ENCODE data around the gene RAB11FIP3. TPM values are rescaled to one million over a fixed set of nuclear protein-coding genes. Genes with fewer than 3 reads are reported as not detected.

The RAB11FIP3 gene
- total RNA-seq, 2 experiments from 2014 or later = 29.0 to 51.2 TPM

DNA sequence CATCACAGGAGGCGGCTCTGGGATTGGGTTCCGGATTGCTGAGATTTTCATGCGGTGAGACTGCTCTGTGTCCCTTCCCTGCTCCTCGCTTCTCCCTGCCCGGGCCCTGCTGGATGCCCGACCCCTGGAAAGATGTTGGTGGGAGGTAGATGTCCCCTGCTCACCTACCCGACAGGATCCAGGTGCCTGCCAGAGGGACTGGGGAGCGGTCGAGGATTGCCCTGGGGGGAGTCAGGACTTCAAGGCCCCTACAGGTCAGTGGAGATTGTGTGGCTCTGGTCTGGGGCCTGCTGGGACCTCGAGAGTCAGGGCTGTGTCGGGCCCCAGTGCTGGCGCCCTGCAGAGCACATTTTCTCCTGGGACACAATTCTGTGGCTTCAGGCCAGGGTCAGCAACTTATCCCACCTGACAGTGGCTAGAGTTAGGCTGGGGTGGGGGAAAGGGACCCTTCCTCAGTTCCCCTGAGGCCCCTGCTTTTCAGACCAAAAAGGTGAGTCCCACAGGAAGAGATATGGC lies 20.4 kb upstream of the RAB11FIP3 start:
- Histone ChIP-seq H3K4me1 (ENCODE audit: insufficient read depth, low read length, poor library complexity, severe bottlenecking) (peaks cover 14% of the 10 kb centered on the region), H3K79me2 (ENCODE audit: insufficient read depth, low read depth, low read length) (no peaks in the 10 kb centered on the region; the same call in 1 of the 2 replicates), H3K36me3 (ENCODE audit: insufficient read depth, low read length) (no peaks in the 10 kb centered on the region), H4K20me1 (ENCODE audit: insufficient read depth, low read length) (no peaks in the 10 kb centered on the region), H3K4me2 (ENCODE audit: low read length) (no peak overlapping the region), H3K4me3 (ENCODE audit: low read depth, low read length, poor library complexity, severe bottlenecking) (no peak overlapping the region), H3K27ac (ENCODE audit: low read depth, low read length, poor library complexity, severe bottlenecking) (no peak overlapping the region), H3K9me3 (ENCODE audit: low read length) (no peaks in the 10 kb centered on the region), H3K9me2 (ENCODE audit: insufficient read depth, low read length) (no peaks in the 10 kb centered on the region), H2AFZ (ENCODE audit: low read length) (no peak overlapping the region)
- DNase-seq (ENCODE audit: low spot score) = no peak
- BruUV-seq (replicated peaks) = no TSS peak
- TF ChIP-seq, protein P1, sequence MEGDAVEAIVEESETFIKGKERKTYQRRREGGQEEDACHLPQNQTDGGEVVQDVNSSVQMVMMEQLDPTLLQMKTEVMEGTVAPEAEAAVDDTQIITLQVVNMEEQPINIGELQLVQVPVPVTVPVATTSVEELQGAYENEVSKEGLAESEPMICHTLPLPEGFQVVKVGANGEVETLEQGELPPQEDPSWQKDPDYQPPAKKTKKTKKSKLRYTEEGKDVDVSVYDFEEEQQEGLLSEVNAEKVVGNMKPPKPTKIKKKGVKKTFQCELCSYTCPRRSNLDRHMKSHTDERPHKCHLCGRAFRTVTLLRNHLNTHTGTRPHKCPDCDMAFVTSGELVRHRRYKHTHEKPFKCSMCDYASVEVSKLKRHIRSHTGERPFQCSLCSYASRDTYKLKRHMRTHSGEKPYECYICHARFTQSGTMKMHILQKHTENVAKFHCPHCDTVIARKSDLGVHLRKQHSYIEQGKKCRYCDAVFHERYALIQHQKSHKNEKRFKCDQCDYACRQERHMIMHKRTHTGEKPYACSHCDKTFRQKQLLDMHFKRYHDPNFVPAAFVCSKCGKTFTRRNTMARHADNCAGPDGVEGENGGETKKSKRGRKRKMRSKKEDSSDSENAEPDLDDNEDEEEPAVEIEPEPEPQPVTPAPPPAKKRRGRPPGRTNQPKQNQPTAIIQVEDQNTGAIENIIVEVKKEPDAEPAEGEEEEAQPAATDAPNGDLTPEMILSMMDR (conservative IDR thresholded peaks at IDR 0.05; ENCODE audit: low read length) = no peak
- TF ChIP-seq EZH2phosphoT487 (IDR thresholded peaks at IDR 0.05; ENCODE audit: borderline replicate concordance, low read depth, low read length) = no peak
- CTCF ChIA-PET (ENCODE audit: unreplicated experiment) = no interaction called here
- POLR2A ChIA-PET = no interaction called here
- intact Hi-C loops (cut with micrococcal nuclease; ENCODE audit: unreplicated experiment) = no loop called here

DNA sequence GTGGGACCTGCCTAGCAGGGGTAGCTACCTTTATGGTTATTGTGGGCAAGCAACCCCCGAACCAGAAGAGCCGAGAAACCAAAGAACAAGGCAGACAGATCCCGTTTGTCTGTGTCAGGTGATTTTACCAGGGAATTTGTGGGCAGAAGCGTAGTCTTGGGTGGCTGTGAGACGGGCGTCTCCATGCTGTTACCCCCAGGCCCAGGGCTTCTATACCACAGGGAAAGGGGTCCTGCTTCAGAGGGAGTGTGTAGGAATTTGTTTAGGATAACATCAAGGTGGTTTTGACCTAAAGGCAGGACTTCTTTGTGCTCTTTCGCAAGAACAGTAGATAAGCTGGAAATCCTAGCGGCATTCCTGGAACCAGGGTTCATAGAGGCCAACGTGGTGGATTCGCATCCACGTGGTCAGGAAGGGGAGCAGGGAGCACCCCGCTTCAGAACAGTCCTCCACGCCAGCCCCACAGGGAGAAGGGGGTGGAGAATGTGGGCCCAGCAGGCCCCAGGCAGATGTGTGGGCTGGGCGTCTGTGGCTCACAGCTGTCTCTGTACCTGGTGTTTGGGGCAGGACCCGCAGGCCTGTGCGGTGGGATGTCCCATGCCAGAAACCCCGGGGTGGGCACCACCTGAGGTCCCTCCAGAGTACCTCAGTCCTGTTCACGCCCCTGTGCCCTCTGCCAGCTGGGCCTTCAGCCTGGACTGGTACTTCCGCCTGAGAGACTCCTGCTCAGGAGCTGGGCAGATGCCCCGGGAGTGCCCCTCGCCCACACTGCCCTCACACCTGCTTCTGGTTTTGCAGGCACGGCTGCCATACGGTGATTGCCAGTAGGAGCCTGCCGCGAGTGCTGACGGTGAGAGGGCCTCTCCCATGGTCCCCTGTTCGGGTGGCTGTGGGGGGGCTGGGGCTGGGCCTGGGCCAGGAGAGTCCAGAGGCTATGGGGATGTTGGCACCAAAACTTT lies 19.6 kb upstream of the RAB11FIP3 start:
- POLR2A ChIA-PET = no interaction called here
- Histone ChIP-seq H2AFZ (ENCODE audit: low read length) (no peak overlapping the region), H3K4me3 (ENCODE audit: low read depth, low read length, poor library complexity, severe bottlenecking) (no peak overlapping the region), H3K4me2 (ENCODE audit: low read length) (no peak overlapping the region), H3K4me1 (ENCODE audit: insufficient read depth, low read length, poor library complexity, severe bottlenecking) (peaks cover 6% of the 10 kb centered on the region), H3K9me3 (ENCODE audit: low read length) (no peaks in the 10 kb centered on the region), H3K36me3 (ENCODE audit: insufficient read depth, low read length) (no peaks in the 10 kb centered on the region), H3K9me2 (ENCODE audit: insufficient read depth, low read length) (no peaks in the 10 kb centered on the region), H3K79me2 (ENCODE audit: insufficient read depth, low read depth, low read length) (no peaks in the 10 kb centered on the region), H3K27ac (ENCODE audit: low read depth, low read length, poor library complexity, severe bottlenecking) (no peak overlapping the region), H4K20me1 (ENCODE audit: insufficient read depth, low read length) (no peaks in the 10 kb centered on the region)
- intact Hi-C loops (cut with micrococcal nuclease; ENCODE audit: unreplicated experiment) = no loop called here
- no peak for DNase-seq (ENCODE audit: low spot score)
- CTCF ChIA-PET (ENCODE audit: unreplicated experiment) = no interaction called here
- TF ChIP-seq, protein P1 (conservative IDR thresholded peaks at IDR 0.05; ENCODE audit: low read length) = no peak
- TF ChIP-seq EZH2phosphoT487 (IDR thresholded peaks at IDR 0.05; ENCODE audit: borderline replicate concordance, low read depth, low read length) = no peak
- no TSS peak for BruUV-seq (replicated peaks)

DNA sequence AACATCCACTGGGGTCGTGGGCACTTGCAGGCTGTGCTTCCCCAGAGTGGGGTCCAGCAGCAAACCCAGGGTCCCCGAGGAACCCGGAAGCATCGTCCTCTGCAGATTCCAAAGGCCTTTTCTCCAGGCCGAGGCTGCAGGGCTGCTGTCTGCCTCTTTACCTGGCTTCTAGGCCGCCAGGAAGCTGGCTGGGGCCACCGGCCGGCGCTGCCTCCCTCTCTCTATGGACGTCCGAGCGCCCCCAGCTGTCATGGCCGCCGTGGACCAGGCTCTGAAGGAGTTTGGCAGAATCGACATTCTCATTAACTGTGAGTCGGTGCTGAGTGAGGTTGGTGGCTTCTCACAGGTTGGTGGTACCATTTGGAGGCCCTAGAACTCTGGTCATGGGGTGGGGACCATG lies 18.2 kb upstream of the RAB11FIP3 start:
- no peaks in the 10 kb centered on the region for H3K9me3 ChIP-seq (ENCODE audit: low read length)
- no peak overlapping the region for H3K4me2 ChIP-seq (ENCODE audit: low read length)
- peaks cover 3% of the 10 kb centered on the region for H3K4me1 ChIP-seq (ENCODE audit: insufficient read depth, low read length, poor library complexity, severe bottlenecking)
- ChIA-PET CTCF (ENCODE audit: unreplicated experiment) (no interaction called here), POLR2A (no interaction called here)
- H4K20me1 ChIP-seq (ENCODE audit: insufficient read depth, low read length) = no peaks in the 10 kb centered on the region
- H3K9me2 ChIP-seq (ENCODE audit: insufficient read depth, low read length) = no peaks in the 10 kb centered on the region
- H3K27ac ChIP-seq (ENCODE audit: low read depth, low read length, poor library complexity, severe bottlenecking) = no peak overlapping the region
- intact Hi-C loops (cut with micrococcal nuclease; ENCODE audit: unreplicated experiment) = no loop called here
- H3K79me2 ChIP-seq (ENCODE audit: insufficient read depth, low read depth, low read length) = no peaks in the 10 kb centered on the region
- no peak overlapping the region for H3K4me3 ChIP-seq (ENCODE audit: low read depth, low read length, poor library complexity, severe bottlenecking)
- no peak for DNase-seq (ENCODE audit: low spot score)
- H3K36me3 ChIP-seq (ENCODE audit: insufficient read depth, low read length) = no peaks in the 10 kb centered on the region
- H2AFZ ChIP-seq (ENCODE audit: low read length) = no peak overlapping the region
- TF ChIP-seq, protein P1 (conservative IDR thresholded peaks at IDR 0.05; ENCODE audit: low read length) = no peak
- no peak for TF ChIP-seq EZH2phosphoT487 (IDR thresholded peaks at IDR 0.05; ENCODE audit: borderline replicate concordance, low read depth, low read length)
- BruUV-seq (replicated peaks) = no TSS peak

All from OCI-LY7 (cell line).